CD4-positive, alpha-beta T cell treated with Interleukin-21 for 1 hour (primary cell): ENCODE measurements around the gene P2RY2.

Source experiments
- DNase-seq: peaks from one replicate; pipeline ENCODE4 v3.0.0-alpha.2; 2020

The P2RY2 gene

DNA sequence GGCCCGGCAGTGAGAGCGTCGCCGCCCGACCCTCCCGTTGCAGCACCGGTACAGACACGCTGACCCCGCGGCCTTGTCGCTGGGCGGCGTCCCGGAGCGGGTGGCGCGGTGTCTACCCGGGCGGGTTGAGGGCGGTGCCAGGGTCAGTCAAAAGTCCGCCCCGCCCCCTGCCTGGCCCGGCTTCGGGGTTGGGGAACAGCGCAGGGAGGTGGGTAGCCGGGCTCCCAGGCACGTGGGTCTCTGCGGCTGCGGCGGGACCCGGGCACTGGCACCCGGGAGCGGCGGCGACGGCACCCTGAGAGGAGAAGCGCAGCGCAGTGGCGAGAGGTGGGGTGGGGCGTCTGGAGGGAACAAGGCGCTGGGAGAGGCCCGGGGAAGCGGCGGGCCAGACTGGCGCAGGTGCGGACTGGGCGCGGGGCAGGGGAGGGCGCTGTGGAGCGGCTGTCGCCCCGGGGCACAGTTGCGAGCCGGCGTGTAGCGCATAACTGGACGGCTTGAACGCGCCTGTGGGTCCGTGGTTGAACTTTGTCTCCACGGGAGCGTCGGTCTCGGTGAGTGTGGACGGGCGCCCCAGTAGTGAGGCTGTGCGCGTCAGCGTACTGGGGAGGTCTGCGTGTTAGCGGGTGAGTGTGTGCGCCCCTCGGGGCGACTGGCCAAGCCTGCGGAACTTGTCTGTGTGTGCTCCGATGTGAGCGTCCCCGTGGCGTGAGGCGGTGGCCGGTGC is at the start of gene P2RY2:
Gene P2RY2 (plus strand): TSS at position 176 of the 724 bp plus-strand sequence. CDS start 15,879 bp downstream, outside the sequence.
- peak; percentile 17 for DNase-seq

DNA sequence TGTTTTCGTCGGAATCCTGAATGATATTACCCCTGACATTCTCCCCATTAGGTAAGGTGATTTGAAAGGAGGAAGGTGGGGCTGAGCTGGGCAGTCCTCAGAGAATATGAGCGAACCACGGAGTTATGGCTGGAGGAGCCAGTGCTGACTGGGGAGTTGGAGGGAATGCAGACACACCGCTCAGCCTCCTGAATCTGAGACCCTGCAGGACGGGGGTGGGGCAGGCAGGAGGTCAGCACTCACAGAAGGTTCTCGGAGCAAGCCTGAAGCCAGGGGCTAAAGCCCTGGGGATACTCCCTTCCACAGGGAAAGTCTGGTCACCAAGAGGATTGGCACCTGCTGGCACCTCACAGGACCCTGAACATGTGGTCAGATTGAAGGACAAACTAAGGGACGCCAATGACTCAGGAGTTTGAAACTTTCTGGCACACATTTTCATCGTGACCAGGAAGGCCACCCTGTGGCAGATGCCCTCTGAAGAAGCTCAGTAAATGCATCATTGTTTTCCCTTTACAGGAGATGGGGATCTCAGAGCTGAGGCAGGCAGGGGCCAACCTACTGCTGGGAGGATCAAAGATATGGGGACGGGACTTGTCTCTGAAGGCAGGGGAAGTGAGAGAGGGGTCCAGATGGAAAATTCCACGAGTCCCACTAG is 49.0 kb upstream of the P2RY2 start:
- DNase-seq: no peak

DNA sequence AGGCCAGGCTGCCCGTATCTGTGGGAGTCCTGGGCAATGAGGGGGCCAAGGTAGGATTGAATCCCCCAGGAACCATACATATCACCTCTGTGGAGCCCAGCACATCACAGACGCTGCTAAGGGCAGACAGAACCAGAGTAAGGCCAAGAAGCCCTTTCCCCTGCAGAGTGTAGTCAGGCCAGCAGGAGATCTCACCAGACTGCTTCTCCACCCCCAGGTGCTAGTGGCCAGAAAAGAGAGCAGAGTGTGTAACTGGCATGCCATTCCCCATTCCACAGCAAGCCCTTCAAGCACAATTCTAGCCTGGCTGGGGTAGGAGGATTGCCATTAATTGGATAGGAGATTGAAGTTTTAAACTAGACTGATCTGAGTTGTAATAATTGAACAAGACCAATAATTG is 47.9 kb upstream of the P2RY2 start:
- DNase-seq: no peak

DNA sequence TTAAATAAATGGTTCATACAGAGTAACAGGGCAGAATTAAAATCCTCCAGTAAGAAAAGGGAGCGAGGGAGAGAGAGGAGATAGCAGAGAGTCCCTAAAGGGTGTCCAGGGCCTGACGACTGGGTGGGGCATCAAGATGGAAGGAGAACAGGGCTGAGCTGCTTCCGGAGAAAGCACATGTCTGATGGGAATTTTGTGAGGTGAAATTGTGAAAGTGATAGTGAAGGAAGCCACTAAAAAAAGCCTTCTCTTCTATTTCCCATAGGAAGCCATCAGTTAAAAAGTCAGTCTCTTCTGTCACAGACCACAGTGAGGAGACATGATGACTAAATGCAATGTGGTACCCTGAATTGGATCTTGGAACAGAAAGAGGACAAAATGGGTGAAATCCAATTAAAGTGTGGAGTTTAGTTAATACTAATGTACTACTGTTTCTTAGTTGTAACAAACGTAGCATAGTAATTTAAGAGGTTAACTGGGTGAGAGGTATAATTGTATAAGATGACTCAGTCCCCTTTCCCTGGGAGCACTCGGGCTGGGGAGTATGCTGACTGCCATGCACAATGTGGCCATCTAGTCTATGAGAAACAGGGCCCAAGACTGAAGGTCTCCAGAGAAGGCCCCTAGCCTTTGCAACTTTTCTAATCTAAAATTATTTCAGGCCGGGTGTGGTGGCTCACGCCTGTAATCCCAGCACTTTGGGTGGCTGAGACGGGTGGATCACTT is 46.5 kb upstream of the P2RY2 start:
- no peak for DNase-seq

- no peak for DNase-seq
Measured at GRCh38 chr11:73172992-73173656, 45.0 kb upstream of the P2RY2 start.

- DNase-seq: no peak
Measured at GRCh38 chr11:73173755-73174494, 44.2 kb upstream of the P2RY2 start.

GRCh38 chr11:73174495-73174791 is 43.6 kb upstream of the P2RY2 start:
- no peak for DNase-seq

GRCh38 chr11:73175551-73176144 is 42.4 kb upstream of the P2RY2 start:
- DNase-seq: no peak

- no peak for DNase-seq
Measured at GRCh38 chr11:73176145-73176873, 41.8 kb upstream of the P2RY2 start.

GRCh38 chr11:73176874-73177155 is 41.3 kb upstream of the P2RY2 start:
- no peak for DNase-seq

DNA sequence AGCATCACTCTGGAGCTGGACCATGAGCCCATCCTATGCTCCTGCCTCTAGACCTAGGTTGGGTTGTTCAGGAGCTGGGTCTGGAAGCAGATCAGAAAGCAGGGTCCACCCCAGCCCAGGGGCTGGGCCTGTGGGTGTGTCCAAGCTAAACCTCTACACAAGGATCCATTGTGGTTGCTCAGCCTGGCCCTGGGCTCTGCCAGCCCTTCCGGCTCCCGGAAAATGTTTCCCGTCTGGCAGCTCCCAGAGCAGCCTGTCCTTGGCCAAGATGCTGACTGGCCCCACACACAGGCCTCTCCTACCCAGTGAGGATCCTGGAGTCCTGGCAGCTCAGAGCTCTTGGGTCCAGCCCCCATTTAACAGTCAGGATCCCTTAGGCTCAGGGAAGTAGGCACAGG is 40.7 kb upstream of the P2RY2 start:
- DNase-seq: no peak

DNA sequence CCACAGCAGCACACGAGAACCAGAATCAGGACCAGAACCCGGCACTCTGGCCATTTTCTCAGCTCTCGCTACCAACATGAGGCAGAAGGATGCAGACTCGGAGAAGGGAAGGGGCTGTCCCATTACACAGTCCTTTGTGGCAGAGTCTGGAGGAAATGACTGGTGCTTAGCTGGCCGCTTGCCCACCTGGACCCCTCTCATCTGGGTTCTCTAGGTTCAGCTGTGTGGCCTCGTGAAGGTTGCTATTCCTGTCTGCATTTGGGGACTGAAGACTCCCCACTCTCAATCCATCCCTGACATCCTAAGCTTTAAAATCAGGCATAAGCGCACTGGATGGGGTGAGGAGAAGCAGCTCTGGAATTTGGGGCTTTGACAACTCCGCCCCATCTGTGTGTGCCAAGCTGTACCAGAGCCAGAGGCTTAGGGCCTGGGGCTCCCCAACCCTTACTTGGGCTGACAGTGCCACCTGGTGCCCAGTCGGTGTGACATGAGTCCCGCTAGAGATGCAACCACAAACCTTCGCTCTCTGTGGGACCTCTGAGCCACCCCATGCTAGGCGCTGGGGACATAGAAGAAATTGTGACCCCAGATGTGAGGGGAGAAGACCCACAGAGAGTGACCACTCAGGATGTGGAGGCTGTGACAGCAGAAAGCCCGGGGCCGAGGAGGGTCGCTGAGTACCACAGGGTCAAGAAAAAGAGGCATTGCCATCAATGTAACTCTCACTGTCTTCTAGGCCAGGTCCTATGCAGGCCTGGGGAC is 40.1 kb upstream of the P2RY2 start:
- peak; percentile 81 for DNase-seq

- no peak for DNase-seq
Measured at GRCh38 chr11:73178681-73179080, 39.4 kb upstream of the P2RY2 start.

DNA sequence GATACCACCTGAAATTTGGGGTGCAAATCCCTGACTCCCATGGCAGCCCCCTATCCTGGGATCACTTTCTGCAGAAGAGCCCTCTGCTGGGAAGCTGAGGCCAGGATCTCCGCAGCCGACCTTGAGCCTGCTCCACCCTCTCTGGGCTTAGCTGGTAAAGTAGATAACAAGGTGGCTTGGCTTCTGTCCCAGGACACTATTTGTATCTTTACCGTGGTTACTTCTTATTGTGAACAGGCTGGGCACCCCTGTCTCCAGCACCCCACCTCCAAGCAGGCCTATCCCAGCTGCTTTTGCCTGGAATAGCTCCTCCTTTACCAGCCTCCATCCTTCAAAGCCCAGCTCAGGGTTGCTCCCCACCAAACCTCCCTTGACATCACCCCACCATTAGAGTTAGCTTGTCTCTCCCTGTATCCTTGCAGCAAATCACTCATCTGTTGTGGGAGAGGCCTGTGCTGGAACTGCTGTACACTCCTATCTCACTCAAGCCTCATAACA is 35.2 kb upstream of the P2RY2 start:
- DNase-seq: no peak

DNA sequence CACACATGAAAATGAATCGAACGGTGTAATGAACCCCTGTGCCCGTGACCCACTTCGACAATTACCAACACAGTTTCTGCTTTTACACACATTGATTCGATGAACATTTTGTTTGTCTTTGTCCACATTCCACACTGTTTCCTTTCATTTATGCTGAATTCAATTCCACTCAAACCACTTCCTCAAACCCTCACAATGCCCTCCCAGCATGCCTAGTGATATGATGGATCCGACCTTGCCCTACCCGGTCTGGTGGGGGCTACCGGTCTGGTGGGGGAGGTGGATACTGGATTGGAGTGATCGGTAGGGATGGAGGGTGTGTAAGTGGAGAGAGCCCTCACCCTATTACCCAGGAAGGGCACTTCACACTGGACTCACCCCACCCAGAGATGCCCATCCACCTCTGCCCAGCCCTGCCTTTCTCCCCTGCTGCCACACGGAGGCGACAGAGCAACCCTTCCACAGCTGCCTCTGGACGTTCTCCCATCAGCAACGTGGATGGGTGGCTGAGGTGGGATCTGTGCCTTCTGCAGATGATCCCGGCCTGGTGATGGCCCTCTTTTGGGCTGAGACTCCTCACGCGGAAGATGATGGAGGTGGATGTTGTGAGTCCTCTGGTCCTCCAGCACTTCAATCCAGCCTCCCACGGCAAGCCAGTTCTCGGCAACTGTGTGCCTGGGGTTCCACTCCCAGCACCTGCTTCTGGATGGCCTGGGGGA is 33.0 kb upstream of the P2RY2 start:
- peak; percentile 42 for DNase-seq

DNA sequence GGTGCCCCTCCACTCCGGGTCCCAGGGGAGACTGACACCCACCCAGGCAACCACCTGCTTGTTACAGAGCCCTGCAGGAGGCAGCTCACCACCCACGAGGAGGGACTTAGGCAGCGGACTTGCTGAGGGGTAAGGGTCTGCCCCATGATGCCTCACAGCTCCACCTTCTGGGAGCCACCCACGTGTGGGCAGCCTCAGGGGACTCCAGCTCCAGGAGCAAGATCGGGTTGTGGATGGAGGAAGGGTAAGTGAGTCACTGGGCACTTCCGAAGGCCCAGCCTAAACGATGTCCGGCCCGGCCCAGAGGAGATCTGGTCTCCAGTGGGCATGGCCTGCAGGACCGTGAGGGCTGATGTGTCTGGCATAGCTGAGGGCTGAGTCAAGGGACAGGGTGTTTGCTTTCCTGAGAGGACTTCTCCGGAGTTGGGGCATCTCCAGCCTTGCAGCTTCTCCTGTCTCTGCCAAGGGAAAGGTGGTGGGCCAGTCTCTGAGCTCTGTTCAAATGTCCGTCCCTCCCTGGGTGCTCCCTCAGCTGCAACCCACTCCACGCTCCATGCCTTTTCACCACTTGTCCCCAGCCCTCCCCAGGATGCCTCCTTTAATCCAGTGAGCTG is 32.3 kb upstream of the P2RY2 start:
- DNase-seq: no peak

GRCh38 chr11:73186294-73186850 is 31.7 kb upstream of the P2RY2 start:
- no peak for DNase-seq

GRCh38 chr11:73186886-73187285 is 31.2 kb upstream of the P2RY2 start:
- no peak for DNase-seq

GRCh38 chr11:73187854-73188253 is 30.2 kb upstream of the P2RY2 start:
- DNase-seq: no peak

- DNase-seq: no peak
Measured at GRCh38 chr11:73188301-73188700, 29.8 kb upstream of the P2RY2 start.
